Germinal center (tissue), 1 donor: Measurements from ENCODE around the gene ALDH1A3.
A peak's percentile ranks its signal among the peaks of the same experiment; 100 is the strongest.

Experiments
- DNase-seq: peaks from one replicate; pipeline ENCODE4 v3.0.0; 2012; ENCODE audit warnings: mixed read lengths, low spot score

ALDH1A3 gene

DNA sequence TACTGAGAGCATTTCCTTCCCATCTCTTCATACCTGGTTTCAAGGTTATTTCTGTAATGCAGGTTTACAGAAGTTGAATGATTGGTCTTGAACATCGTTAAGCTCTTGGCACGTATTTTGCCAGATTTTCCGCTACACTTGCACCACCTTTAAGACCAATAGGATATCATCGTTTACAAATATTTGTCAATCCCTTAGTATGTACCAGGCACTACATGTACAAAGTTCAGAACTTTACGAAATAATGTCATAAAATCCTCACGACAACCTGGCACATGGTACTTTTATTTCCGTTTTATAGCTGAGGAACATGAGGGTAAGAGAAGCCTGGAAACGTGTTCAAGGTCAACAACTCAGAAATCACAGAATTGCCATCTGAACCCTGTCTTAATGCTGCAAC, 45.8 kb downstream of the ALDH1A3 start:
- no peak for DNase-seq

DNA sequence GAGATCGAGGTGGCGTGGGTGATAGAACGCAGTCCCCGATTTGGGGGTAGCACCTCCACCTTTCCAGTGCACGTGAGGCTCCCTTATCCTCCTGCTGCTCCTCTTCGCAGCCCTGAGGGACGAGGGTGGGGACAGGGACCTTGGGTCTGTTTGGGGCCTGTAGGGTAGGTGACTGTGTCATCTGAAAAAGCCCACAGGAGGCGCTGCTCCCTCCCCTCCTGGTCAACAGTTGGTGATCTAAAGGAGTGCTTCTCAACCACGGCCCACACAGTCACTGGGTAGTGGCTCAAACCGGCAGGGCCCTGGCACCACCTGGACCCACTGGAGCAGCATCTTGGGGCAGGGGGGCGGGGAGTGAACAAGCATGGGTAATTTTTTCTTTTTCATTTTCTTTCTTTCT, 46.6 kb downstream of the ALDH1A3 start:
- peak; percentile 65 for DNase-seq

DNA sequence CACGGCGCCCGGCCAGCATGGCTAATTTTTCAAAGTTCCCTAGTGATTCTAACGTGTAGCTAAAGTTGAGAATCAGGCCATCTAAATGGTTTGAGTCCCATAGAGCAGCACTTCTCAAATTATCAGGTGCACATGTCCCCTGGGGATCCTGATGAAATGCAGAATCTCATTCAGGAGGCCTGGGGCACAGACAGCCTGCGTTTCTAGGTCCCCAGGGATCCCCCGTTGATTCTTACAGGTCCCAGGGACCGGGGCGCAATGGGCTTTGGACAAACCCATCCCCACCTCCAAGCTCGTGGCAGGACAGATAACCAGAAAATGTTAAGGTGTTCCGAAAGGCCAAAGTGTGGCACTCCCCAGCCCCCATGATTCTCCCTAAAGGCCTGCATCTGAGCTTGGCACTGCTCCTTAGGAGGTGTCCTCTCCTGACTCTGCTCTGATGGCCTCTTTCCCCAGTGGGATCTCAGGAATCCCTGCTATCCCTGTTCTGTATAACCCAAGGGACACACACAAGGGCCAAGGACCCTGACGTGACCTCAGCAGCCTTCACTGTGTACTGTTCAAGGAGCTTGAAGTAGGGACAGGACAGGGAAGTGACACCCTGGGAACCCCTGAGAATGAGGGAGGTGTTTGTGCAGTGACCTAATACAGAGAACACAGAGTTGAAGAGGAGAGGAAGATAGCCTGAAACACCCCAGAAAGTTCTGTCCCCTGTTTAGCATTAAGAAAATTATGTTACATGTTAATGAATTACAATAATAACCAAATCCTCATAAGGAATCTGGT, 47.5 kb downstream of the ALDH1A3 start:
- peak; percentile 72 for DNase-seq

DNA sequence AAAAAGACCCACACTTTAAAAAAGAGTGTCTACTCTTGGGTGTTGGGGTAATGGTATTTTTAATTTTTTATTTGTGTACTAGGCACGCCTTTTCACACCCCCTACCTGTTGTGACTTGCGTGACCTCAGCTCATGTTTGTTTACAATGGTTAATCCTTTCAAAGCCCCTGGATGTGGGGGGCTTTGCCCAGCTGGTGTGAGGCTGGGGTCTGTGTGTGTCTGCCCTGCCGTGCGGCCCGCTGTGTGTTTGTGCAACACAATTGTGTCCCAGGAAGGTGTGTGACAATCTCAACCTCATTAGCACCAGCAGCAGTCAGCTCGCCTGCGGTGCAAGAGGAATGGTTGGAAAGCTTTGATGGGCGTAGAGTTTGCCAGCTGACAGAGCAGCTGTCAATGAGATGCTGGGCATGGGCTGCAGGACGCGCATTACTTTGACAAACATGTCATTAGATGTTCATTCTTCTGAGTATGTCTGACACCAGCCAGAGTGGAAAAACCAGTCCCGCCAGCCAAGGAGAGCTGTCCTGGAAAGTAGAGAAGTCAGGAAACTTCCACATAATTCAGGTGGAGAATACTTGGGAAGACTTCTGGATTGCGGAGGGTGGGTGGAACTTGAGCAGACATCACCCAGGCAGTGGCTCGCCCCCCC, 49.1 kb downstream of the ALDH1A3 start:
- no peak for DNase-seq

DNA sequence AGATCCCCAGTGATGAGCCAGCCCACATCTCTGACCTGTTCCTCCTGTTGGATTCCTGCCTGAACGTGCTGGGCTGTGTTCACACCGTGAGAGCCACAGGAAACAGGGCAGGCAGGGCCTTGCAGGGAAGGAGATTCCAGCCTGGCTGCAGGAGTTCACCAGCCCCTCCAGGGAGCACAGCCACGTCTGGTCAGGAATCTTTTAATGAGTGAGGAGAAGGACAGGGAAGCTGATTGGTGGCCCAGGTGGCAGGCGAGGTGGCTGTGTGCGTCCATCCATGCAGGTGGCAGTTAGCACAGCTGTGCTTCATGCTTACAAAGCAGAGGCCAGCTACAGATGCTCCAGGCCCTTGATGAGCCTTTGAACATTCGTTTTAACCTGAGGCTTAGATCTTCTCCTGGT, 50.0 kb downstream of the ALDH1A3 start:
- peak; percentile 66 for DNase-seq

DNA sequence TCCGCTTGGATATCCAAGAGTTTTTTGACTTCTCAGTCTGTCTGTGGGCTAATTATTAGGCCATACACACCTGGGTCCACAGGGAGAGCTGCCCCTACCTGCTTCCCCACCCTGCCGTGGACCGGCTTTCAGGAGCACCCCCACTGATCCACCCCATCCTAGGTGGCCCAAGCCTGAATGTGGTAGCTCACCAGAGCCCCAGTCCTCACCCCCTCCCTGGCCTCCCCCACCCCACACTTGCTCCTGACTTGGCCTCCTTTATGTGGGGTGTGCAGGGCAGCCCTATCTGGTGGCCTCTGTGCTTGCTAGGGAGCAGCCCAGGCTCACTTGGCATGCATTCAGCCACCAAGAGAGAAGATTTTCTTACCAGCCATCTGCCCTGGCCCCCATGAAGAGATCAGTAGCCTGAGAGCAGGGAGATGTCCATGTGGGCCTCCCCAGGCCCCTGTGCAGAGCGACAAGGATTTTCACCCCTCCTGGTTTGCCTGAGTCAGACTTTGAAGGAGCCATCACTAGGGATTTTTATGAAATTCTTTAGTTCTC, 50.7 kb downstream of the ALDH1A3 start:
- no peak for DNase-seq

DNA sequence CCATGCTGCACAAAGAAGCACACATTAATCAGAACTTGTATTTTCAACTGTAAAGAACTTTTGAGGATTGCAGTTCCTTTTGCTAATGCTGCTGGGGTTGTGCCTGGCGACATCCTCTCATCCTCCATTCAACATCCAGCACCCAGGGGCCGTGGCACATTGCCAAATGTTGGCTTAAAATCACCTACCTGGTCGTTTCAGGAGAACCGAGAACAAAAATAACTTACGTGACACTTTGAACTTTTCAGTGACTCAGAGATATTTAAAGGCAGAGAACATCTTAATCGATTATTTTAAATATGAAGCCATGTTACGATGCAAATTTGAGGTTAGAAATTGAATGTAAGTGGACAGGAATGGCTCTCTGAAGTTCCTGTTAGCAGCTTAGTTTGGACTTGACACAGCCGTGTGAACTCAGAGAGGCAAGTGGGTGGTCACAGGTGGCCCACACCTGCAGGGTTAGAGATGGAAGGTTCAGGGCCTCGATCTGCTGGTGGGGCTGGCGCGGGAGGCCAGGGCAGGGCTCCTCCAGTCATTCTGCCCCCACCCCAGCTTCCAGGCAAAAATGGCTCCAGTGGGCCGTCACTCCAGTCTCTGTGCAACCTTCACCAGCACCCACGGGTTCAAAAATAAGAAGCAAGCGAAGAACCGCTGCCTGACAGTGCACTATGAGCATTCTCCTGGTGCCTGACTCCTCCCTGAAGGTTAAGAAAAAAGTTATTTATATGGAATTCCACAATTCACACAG, 51.7 kb downstream of the ALDH1A3 start:
- peak; percentile 68 for DNase-seq

DNA sequence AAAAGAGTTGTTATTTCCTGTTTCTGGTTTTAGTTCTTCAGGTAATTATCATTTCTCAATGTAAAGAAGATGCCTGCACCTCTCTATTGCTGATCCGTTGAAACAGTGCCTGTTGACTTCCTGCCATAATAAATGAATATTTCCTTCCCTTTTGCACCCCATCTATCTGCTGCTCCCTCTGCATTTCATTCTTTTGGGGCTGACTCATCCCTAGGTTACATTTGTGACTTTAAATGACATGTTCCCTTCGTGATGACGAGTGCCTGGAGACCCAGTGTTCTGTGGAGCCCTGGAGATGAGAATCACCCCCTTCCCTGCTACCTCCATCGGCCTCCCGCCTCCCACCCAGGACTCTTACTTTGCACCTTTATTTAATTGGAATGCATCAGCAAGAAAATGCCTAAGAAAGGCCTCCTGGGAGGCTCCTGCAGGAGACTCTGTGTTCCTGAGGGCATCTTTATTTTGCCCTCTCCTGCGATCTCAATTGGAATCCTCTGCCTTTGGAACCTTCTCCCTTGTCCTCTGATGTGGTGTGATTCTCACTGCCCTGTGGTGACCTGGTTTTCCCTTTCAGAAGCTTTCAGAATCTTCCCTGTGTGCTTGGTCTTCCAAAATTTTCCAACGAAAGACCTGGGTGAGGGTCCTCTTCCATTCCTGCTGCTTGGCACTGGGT, 53.2 kb downstream of the ALDH1A3 start:
- peak; percentile 33 for DNase-seq

DNA sequence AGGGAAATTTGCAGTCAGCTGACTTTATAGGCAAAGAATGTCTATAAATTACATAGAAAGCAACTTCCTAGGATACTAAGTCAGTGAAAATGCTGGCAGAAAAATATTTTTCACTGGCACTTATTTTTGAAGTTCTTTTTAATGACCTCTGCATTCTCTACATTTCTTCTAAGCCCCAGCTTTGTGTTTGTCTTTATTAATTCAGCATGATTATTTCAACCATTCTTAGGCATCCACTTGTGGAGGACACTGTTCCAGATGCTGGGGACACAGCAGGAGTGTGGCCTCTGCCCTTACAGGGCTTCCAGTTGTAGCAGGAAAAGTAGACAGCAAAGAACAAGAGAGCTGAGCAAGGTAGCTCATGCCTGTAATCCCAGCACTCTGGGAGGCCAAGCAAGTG, 54.5 kb downstream of the ALDH1A3 start:
- no peak for DNase-seq

DNA sequence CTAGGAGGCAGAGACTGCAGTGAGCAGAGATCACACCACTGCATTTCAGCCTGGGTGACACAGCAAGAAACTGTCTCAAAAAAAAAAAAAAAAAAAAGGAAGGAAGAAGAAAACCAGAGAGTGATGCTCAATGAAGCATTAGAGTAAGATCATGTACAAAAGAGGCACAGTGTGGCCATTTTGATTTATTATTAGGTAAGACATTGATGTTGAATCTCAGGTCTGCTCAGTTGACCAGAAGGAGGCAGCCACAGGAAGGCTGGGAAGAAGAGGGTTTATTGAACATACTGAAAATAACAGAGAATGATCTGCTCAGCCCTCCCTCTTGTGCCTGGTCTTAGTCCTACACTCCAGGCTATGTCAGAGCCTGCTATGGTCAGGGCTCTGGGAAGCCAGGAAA, 55.1 kb downstream of the ALDH1A3 start:
- DNase-seq, result no peak

DNA sequence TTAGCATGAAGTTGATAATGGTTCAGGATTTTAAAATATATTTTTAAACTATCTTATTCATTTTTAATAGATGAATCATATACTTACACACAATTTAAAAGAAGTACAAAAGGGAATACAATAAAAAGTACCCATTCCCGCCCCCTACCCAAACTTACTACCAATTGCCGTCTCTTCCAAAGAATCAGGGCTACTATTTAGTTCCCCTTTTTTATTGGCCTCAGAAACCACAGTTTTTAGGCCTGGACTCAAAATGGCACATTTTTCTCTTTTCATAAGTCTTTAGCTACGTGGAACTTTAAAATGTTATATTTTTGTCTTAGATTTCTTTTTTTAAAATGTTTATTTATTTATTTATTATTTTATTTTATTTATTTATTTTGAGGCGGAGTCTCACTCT, 57.5 kb downstream of the ALDH1A3 start:
- DNase-seq, result no peak

DNA sequence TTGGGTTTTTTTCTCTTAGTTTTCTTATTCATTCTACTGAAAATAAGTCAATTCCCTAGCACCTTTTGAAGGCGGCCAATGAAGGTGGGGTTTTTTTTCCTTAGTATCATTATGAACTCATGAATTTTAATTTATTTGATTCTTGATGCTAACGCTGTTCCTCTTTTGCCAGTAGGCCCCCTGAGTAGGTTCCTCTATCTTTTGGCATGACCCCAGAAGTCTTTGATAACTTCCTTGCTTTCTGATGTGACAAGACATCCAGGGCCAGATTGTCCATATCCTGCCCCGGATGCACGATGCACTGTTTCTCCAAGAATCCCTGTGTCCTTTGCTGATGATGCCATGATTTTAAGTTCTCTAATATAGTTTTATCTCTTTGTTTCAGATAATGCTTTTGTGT, 60.2 kb downstream of the ALDH1A3 start:
- DNase-seq, result no peak

DNA sequence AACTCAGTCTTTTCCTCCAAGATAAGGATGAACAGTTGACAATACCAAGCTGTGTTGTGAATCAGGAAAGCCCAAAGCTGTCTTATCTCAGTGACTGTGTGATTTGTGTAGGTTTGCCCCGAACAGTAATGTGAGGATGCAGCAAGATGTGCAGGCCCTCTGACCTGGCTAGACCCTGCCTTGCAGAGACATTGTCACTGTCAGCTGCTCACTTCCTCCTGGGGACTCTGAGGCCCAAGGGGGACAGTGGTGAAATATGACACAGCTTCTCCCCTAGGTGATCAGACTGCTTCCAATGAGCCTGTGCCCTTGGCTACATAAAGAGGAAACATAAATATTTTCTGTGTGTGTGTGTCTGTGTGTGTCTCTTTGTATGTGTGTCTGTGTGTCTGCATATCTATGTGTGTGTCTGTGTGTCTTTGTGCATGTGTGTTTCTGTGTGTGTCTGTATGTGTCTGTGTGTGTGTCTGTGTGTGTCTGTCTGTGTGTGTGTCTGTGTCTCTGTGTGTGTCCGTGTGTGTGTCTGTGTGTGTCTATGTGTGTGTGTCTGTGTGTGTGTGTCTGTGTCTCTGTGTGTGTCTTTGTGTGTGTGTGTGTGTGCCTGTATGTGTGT, 61.2 kb downstream of the ALDH1A3 start:
- DNase-seq, result peak; percentile 40

DNA sequence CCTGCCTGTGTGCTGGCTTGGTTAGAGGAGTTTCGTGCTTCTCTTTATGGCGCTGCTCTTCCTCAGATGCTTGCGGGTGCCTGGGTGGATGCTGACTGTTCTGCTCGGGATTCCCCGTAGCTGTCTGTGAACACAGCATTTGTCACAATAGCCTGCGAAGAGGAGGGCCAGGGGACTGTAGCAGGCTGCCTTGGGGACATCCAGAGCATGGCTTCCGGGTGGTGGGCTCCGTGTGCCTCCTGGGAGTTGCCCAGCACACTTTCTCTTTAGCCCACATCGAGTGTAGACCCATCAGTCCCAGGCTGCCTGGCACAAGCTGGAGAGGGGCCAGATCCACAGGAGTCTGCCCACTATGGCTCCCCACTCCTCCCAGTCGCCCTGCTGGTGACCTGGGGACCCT, 61.9 kb downstream of the ALDH1A3 start:
- no peak for DNase-seq

DNA sequence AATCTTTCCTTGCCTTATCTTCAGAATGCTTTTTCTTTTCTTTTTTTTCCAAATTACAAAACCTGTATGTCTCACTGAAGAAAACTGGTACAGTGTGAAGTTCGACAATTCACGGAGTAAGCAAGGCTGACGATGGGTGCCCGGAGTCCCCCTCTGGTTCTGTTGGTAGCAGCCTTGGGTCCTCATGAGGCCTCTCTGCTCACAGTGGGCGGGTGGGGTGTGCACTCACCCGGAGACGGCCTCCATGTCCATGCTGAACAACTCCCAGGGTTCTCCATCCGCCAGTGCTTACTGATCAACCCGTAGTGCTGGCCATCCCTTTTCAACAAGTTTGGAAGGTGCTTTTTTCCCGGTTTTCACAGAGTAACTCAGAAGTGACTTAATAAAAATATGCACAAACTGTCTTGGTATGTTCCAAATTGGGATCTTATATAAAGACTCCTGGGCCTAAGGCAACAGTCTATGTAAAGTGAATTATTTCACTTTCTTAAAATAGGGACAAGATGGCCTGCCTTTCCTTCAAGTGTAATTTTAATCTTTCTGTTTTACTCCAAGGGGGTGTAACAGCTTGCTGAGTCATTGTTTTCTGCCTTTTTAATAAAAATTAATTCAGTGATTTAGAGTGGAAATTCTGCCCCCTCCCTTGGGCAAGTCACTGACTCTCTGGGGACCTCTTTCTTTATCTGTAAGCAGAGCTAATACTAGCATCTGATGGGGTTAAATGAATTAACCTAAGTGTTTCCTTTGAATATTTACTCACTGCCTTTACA, 63.2 kb downstream of the ALDH1A3 start:
- no peak for DNase-seq

DNA sequence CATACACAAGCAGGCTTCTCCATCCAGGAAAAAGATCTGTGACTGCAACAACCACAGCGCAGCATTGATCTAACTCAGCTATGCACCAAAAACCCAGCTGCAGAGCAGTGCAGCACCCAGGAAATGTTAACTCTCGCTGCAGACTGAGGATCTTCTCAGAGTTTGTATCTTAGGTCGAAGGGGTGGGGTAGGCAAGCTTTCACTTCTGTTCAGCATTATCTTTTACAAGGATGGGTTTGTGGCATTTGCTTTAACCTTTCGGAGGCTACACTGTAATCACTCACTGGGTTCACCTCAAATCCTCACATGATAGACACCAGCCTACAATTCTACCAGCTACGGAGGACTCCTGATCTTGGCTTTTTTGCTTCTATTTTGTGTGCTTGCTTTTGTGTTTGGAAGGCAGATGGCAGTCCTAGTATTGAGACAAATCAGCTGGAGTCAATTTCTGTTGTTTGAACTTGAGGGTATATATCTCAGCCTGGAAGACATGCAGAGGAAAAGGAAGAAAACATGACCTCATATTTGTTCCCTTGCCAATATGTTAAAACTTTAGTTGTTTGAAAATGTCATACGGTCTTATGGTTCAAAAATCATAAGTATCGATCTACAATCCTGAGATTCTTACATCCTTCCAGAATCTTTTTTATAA, 64.7 kb downstream of the ALDH1A3 start:
- DNase-seq, result no peak

DNA sequence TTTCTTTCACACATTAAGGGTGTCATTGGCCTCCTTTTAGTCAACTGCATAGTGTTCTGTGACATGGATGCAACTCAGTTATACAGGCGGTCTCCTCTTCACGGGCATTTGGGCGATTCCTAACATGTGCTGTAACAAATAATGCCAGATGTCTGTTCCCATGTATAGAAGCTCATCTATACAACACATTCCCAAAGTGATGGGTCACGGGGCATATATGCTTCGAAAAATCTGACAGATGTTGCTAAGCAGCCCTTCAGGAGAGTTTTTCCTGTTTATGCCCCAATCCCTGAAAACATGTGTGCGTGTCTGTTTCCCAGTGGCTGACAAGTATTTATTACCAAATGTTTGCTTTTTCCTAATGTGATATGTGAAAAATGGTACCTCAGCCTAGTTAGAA, 65.4 kb downstream of the ALDH1A3 start:
- no peak for DNase-seq

DNA sequence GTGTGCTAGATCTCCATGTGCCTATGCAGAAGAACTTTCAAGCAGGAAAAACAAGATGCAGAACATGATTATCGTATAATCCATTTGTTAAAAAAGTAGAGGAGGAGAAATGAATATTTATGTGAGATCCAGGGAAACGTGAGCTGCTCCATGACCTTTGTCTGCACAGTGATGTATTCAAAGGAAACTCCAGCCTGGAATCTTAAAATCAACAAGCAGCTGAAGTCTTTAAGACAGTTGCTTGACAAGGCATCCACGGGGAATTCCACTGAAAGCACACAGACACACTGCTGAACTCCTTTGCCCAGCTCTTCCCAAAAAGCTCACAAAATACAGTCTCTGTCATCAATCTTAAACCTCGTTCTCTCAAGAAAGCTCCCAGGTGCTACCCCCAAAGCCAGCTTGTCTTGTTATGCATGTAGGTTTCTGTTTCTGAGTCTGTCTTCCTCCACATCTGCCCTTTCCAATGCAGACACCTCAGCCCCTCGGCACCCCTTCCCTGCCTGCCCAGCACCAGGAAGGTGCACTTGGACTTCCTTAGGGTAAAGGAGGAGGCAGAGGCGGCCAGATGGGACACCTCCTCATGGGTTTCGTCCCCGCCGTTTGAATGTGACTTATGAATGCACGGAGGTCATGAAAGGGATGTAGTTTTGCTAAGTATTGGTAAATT, 68.3 kb downstream of the ALDH1A3 start:
- no peak for DNase-seq

DNA sequence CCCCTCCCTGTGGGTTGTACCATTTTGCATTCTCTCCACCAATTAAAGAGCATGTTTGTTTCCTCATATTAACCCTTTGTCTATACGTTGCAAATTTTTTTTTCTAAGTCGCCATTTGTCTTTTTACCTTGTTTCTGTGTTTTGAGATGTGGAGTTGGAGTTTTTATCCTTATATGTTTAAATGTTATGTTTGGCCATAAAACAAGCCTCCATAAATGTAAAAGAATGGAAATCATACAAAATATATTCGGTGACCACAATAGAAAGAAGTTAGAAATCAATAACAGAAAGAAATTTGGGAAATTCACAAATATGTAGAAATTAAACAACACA, 68.8 kb downstream of the ALDH1A3 start:
- DNase-seq, result no peak

DNA sequence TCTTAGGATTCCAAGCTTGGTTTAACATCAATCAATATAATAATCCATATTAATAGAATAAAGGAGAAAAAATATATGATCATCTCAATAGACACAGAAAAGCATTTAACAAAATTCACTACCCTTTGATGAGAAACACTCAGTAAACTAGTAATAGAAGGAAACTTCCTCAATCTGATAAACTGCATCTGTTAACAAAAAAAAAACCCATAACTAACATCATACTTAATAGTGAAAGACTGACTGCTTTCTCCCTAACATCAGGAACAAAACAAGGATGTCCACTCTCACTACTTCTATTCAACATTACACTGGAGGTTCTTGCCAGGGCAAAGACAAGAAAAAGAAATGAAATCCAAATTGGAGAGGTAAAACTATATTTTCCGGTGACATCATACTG, 70.1 kb downstream of the ALDH1A3 start:
- DNase-seq, result no peak
